Left lobe of liver (tissue), 2 donors: ENCODE results near the gene SSTR5. TPM values are rescaled to one million over a fixed set of nuclear protein-coding genes. Genes with fewer than 3 reads are reported as not detected.

Experiments
- ATAC-seq: fragments of 200-7000 bp; cut with Tn5 transposase; one replicate; pipeline ENCODE4 v1.9.1; 2020; ENCODE audit warnings: mild to moderate bottlenecking, moderate library complexity
- DNase-seq: peaks from one replicate; pipeline ENCODE4 v3.0.0-alpha.2; 2020; ENCODE audit warnings: low spot score
- total RNA-seq: library from RNA; stranded (reverse); gene quantifications from one replicate; pipeline ENCODE4 v1.2.1, GENCODE V29; 2021
- donor health status: DM: no; HTN: no; CAD: no; lungs with moderate emphysema.
- donor health status: DM: no; HTN: yes; CAD: no.

SSTR5 gene
- total RNA-seq, 1 donor from 2014 or later = not detected

- no peak for DNase-seq
- ATAC-seq = no peak
Observed at GRCh38 chr16:1119766-1120576, 47.4 kb downstream of the SSTR5 start.

GRCh38 chr16:1120577-1120941, 48.0 kb downstream of the SSTR5 start:
- no peak for ATAC-seq
- no peak for DNase-seq

GRCh38 chr16:1121009-1121408, 48.5 kb downstream of the SSTR5 start:
- ATAC-seq = no peak

GRCh38 chr16:1121601-1122397, 49.3 kb downstream of the SSTR5 start:
- no peak for ATAC-seq
- DNase-seq = no peak

More at GRCh38 chr16:1121009-1121408, 48.5 kb downstream of the SSTR5 start:
- no peak for DNase-seq

- DNase-seq = no peak
- no peak for ATAC-seq
Observed at GRCh38 chr16:1122398-1122765, 49.8 kb downstream of the SSTR5 start.

- ATAC-seq = no peak
- no peak for DNase-seq
Observed at GRCh38 chr16:1123525-1124230, 51.1 kb downstream of the SSTR5 start.

- no peak for ATAC-seq
- DNase-seq = no peak
Observed at GRCh38 chr16:1124291-1124690, 51.7 kb downstream of the SSTR5 start.

- ATAC-seq (no peak), DNase-seq (no peak)
Observed at GRCh38 chr16:1124795-1125194, 52.2 kb downstream of the SSTR5 start.

GRCh38 chr16:1125471-1125870, 52.9 kb downstream of the SSTR5 start:
- ATAC-seq (no peak), DNase-seq (no peak)

- no peak for DNase-seq
- no peak for ATAC-seq
Observed at GRCh38 chr16:1126044-1126443, 53.5 kb downstream of the SSTR5 start.

- DNase-seq (no peak), ATAC-seq (no peak)
Observed at GRCh38 chr16:1126586-1126985, 54.0 kb downstream of the SSTR5 start.

GRCh38 chr16:1127101-1127500, 54.6 kb downstream of the SSTR5 start:
- ATAC-seq (no peak), DNase-seq (no peak)

GRCh38 chr16:1127971-1128715, 55.6 kb downstream of the SSTR5 start:
- ATAC-seq (no peak), DNase-seq (no peak)

- no peak for DNase-seq
- ATAC-seq = no peak
Observed at GRCh38 chr16:1129106-1129960, 56.8 kb downstream of the SSTR5 start.

- ATAC-seq (no peak), DNase-seq (no peak)
Observed at GRCh38 chr16:1130382-1130781, 57.8 kb downstream of the SSTR5 start.

Other genes with a start within 250 kb of the SSTR5 start
- gene LMF1, start 101.8 kb upstream of the SSTR5 start, total RNA-seq = 13.5 TPM
- not detected for gene SOX8, start 91.0 kb upstream of the SSTR5 start, total RNA-seq
- not detected for gene C1QTNF8, start 23.5 kb downstream of the SSTR5 start, total RNA-seq
- gene CACNA1H, start 80.4 kb downstream of the SSTR5 start, total RNA-seq = 4.2 TPM
- 0.15 TPM for gene TPSG1, start 152.5 kb downstream of the SSTR5 start, total RNA-seq
- 1.6 TPM for gene TPSB2, start 157.4 kb downstream of the SSTR5 start, total RNA-seq
- gene TPSAB1, start 168.0 kb downstream of the SSTR5 start, total RNA-seq = 1.6 TPM
- gene TPSD1, start 183.3 kb downstream of the SSTR5 start, total RNA-seq = not detected
- gene UBE2I, start 236.9 kb downstream of the SSTR5 start, total RNA-seq = 28.0 TPM